NCI-H345 treated with DMSO at 0.1 percent for 48 hours (cell line): Measurements from ENCODE around the gene DNAH1.

Source experiments
- DNase-seq: peaks from one replicate; lab custom pipeline; 2025; ENCODE audit not compliant: unreplicated experiment; lab: John Stamatoyannopoulos, UW

DNAH1 gene

DNA sequence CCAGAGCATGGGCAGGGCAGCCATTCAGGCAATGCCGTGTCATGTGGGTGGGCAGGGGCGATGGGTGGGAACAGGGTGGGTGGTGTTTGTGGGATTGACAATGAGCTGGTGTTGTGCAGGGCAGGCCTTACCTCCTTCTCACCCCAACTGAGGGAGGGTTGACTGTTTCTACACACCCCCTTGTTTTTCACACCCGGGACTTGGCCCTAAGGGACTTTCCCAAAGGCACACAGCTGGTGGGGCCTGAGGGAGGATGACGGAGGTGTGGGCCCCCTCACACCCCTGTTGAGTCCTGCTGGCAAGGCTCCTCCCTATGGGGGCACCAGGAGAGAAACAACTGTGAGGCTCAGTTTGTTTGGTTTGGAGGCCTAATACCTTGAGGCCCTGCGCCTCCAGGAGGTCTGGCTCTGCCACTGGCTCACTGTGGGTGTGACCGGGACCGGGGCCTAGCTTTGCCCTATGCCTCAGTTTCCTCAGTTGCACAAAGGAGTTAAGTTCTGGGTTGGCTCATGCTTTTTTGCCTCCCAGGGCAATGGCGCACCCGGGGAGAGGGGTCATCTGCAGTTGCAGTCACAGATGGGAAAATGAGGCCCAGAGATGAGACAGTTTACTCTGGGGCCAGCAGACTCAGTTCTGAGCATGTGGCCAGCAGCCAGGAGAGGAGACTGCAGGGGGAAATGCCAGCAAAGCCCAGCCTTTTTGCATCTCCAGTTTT lies 5.1 kb upstream of the DNAH1 start:
- no peak for DNase-seq

DNA sequence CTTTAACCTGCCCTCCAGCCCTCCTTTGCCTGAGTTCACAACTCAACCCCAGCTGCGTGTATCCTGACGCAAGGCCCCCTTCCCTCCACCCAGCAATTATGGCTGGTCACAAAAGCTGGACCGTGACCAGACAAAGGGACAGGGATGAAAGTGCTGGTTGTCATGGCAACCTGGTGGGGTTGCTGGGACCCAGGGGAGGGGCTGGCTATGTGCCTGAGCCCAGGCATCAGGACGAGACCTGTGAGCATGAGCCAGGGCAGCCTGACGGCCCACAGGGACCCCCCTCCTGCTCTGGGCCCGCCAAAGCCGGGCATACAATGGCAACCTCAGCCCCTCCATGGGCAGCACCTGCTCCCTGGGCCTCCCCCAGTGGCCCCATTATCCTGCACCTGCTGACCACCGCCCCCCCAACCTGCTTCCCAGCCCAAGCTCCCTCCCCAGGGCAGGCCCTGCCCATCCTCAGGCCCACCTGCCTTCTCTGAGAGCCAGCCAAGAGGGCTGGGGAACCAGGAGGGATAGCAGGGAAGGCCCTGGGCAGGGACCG lies 4.5 kb upstream of the DNAH1 start:
- no peak for DNase-seq

DNA sequence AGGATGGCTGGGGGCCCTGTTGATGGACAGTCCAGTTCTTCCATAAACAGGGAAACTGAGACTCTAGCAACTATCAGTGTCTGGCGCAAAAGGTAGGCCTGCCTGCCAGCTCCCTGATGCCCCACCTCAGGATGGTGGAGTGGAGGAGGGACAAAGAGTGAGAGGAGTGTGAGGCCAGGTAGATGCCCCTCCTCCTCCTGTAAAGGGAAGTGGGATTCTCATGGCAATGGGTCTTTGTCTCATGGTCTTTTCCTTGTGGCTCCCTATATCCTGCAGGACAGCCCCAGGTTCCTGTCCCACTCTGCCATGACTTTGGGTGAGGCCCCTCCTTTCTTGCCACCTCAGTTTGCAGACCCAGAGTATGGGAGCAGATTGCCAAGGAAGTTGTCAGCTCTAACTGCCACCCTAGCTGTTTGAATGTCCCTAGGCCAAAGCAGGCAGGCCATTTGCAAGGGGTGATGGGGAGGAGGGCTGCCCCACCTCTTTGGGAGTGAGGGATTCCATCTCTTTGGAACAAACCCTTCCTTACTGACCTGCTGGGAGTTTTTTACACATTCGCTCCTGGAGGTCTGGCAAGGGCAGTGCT lies 2.8 kb upstream of the DNAH1 start:
- DNase-seq = no peak

DNA sequence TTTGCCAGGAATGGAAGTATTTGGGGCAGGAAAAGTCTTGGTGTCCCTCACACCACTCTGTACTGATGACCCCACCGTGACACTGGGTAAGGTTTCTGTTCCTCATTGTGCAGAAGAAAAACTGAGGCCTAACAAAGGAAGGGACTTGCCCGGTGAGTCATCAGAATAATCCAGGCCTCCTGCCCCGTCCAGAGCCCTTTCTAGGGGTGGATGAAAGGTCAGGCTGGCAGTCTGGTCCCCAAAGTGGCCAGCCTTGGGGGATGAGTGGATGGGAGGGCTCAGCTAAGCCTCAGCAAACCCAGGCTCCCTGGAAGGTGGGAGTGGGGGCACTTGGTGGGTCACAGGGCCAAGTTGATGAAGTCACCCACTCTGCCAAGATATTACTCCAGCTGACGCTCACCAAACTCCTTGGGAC lies 2.3 kb upstream of the DNAH1 start:
- no peak for DNase-seq

DNA sequence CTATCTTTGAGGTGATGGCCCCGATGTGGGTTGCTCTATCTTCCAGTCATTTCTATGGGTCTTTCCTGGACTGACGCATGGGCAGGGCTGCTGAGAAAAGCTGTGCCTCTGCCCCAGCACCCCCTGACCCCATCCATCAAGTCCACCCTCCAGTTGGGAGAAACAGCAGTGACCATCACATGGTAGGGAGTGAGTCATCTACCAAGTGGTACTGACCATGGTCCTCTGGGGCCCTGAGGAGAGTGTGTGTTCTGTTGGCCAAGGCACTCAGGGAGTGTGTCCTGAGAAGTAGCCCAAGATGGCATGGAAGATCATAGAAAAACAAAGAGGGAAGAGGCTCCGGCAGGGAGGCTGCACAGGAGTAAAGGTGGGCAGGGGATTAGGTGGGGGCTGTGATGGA lies 1.6 kb upstream of the DNAH1 start:
- DNase-seq = no peak

DNA sequence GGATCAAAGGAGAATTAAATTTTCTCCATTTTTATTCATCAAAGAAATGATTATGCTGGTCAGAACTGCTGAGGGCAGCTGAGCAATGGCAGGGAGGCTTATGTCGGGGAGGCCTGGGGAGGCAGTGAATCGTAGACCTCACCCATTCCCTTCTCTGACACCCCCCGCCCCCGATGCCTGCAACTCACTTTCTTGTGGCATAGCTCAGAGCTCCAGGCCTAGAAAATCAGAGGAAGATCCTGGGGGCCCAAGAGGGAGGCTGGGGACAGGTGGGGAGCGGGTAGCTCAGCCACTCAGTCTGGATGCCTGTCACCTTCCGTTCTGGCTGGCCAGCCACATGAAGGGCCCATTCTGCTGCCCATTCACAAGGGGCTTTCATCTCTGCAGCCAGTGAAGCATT lies 1.1 kb upstream of the DNAH1 start:
- no peak for DNase-seq

DNA sequence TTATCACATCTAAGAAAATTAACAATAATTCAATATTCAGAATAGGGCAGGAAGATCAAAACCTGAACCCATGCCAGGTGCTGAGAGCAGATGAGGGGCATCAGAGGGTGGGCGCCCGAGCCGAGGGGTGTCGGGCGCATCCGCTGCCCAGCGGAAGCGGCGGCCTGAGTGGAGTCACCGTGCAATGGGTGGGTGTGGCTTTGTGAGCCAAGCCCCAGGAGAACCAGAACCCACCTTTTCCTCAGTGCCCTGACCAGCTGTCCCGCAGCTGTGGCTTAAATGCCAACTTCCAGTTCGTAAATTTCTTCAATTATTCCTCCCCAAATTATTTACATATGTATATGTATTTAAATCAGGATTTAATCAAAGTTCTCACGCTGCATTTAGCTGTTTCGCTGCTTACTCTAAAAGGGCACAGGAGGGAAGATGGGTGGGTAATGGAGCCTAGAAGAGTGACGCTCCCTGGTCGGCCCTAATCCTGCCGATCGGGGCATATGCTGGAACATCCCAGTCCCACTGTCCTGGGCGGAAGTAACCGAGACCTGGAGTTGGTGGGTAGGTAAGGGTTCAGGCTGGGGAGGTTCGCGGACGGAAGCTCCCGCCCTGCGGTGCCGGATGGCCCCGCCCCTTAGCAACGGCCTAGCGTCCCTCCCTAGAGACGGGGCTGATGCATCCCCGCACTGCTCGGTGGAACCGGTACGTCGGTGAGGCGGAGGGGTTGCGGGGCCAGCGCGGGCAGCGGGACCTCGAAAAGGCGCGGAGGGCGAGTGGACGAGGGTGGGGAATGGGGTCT lies 1.3 kb downstream of the DNAH1 start:
- DNase-seq = no peak

DNA sequence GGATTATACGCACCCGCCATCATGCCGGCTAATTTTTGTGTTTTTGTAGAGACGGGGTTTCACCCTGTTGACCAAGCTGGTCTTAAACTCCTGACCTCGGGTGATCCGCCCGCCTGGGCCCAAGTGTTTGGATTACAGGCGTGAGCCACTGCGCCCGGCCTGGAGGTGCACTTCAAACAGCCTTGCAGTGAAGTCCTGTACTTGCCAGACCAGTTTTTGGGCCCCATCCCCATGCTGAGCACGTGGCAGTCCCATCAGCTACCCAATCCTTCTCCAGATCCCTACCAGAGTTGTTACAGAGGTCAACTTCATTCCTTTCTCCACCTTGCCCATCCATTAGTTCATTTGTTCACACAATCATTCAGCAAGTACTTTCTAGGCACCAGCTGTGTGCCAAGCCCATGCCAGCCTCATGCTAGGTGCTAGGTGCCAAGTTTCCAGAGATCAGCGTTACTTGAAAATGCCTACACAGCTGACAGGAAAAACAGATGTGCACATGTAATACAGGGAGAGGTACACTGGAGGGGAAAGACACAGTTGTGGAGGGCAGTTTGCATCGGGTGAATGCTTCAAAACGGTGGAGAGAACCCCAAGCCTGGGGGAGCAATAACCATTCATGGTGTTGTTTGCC lies 2.2 kb downstream of the DNAH1 start:
- no peak for DNase-seq

DNA sequence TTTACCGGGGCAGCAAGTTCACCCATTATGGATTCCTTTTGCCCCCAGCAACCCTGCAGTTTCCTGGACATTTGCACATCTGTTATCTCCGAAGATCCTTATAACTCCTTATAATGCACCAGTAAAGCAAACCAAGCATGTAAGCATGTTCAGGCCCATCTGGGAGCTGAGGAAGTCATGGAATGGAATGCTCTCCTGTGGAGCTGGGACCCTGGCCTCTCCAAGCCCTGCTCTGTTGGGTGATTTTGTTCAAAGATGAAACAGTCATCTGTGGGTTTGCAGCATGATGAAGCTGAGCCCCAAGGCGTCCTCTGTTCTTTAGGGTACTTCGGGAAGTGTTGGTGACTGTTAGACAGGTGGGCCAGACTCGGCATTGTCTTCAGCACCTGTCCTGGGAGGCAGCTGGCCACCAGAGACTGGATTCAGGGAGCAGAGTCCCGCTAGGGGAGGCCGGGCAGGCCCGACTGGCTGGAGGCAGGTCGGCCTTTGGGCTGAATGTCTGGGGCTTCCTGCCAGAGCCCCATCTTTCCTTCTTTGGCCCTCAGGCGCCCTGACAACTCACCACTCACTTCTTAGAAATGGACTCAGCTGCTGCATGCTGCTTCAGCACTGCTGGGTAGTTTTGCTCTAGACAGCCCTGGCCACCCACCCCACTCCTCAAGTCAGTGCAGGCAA lies 3.9 kb downstream of the DNAH1 start:
- DNase-seq = no peak

DNA sequence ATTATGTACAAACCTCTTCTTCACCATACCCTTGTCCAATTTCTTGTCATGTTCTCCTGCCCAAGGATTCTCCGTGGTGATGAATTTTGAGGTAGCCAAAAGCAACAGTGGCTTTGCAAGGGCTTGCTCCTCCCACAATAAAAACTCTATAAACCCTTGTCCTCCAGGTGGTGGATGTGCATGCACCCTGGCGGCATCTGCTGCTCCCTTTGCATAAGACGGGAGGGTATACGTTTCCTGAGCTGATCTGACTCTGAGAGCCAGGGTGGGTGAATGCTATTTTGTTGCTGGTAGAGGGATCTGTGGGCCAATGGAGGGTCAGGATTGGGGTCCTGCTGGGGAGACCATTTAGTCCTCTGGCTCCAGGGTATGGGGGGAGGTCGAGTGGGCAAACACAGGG lies 5.4 kb downstream of the DNAH1 start:
- DNase-seq = no peak

DNA sequence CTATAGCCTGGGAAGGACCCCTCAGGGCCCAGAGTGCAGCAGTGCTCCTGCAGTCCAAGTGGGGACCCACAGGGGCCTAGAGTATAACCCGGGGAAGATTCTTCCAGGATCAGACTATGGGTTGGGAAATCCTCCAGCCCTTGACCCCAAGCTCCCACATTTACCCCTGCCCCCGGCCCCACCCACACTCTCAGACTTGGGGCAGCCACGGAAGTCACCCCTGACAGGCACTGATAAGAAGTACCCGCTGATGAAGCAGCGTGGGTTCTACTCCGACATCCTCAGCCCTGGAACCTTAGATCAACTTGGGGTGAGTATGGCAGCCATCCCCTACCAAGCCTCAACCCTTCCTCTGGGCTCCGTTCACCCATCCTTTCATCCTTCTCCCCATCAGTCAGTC lies 6.3 kb downstream of the DNAH1 start:
- no peak for DNase-seq

DNA sequence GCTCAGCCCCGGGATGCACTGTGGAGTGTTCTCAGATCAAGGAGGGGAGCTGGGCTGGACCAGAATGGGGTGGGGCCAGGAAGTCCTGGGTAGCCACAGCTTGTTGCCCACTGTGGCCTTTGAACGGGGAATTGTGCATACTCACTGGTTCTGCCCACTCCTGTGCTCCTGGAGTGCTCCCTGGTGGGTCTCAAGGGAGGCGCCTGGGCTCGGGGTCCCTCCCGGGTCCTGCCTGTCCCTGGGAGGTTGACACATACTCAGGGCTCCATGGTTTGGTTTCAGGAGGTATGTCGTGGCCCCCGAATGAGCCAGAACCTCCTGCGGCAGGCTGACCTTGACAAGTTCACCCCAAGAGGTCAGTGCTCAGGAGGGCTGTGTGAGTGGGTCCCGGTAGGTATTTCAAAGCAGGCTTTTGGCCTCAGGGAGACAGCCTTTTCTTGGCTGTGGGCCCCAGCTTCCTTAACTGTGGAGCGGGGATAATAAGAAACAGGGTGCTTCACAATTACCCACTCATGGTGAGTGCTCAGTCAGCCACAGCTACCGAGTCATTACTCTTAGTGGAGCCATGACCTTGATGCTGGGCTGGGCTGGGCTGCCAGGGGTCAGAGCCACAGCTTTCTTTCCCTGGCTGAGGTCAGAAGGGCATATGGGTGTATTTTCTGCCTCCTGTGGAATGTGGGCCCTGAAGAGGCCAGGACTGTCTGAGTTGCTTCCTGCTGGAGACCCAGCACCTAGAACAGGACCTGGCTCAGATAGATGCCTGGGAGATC lies 7.6 kb downstream of the DNAH1 start:
- no peak for DNase-seq

DNA sequence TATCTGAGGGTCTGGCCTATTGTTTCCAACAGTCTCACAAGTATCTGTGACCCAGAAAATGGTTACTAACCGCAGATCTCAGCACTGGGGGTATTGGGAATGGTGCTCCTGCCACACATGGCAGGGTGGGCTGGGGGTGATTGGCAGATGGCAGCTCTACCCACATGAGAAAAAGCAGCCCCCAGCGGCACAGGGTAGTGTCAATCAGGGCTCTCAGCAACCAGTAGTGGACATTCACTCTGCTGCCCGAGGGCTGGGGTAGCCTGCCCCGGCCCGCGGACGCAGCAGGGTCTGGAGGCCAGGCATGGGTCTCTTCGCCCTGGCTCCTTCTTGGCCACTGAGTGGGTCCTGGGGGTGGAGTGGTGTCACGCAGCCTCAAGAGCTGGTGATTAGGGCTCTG lies 8.6 kb downstream of the DNAH1 start:
- DNase-seq = no peak

DNA sequence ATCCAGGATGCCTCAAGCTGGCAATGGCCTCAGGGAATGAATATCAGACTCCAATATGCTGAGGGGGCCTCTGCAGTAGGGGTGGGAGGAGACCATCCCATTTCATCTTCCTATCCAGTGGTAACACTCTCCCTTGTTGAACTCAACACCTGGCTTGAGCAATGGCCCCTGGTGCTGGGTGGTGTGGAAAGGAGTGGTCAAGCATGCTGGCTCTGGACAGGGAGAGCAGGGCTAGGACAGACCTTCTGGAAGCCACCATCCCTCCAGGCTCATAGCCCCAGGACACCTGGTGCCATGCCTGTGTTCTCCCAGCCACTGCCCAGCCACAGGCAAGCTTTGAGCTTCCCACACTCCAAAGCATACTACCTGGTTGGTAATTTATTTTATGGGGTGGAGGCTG lies 9.6 kb downstream of the DNAH1 start:
- no peak for DNase-seq

DNA sequence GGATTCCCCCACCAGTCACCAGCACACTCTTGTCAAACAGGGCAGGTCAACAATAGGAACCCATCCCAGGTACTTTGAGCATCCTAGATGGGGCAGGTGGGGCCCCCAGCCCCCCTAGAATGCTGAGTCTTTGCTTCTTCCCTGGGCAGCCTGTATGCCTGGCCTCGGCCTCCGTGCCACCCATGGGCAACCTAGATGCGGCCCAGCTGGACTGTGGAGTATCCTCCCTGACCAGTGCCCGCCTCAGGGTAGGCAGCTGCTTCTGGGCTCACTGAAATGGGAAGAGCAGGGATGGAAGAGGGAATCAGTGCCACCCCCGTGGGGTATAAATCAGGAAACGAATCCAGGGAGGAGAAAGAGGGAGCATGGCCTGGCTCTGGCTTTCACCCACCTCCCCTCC lies 10.9 kb downstream of the DNAH1 start:
- no peak for DNase-seq

DNA sequence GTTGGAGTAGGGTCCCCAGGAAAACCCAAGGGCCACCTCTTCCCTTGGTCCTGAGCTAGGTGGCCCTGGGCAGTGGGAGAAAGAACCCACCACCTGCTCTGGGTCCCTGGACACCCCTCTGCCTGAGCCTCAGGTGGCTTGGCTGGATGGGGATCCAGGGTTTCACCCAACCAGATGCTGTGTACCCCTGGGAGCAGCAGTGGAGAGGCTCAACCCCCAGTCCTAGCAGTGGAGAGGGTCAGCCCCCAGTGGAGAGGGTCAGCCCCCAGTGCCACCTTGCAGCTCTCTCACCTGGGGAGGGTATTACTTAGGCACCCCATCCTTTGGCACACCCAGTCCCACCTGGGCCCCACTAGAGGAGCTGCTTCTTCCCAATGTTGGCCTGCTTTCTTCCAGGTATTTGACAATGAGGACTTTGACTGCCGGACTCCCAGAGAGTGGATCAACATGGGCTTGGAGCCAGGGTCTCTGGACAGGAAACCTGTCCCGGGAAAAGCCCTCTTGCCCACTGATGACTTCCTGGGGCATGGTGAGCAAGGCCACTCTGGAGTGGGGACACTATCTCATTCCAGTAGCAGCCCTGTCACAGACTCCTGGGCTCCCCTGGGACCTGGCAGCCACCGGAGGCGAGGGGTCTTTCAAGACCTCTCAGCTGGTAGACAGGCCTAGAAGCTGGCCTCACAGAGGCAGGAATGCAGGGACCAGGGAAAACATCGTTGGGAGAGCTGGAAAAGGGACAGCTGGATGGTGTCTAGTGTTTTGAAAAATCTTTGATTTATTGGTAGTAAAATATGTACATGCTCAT lies 11.6 kb downstream of the DNAH1 start:
- DNase-seq = no peak

DNA sequence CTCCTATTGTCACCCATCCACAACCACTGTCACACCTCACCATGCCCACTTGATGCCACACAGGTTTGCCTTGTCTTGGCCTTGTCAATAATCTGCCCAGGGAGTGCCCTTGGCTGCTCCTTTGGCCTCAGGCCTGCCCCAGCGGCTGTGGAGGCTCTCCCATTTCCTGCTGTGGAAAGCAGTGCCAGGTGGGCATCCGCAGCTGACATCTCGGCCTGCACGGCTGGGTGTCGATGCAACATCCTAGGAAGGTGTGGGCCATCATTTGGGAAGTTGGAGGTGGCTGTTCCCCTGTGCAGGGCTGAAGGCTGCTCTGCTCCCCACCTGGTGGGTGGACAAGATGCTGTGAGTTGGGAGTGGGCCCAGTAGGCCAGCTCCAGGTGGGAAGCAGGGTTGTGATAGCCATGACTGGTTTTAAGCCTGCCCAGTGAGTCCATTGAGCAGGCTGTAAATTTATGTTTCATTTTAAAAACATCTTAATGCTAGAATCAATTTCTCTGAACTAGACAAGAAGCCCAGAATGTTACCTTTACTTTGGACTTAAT lies 12.5 kb downstream of the DNAH1 start:
- no peak for DNase-seq

DNA sequence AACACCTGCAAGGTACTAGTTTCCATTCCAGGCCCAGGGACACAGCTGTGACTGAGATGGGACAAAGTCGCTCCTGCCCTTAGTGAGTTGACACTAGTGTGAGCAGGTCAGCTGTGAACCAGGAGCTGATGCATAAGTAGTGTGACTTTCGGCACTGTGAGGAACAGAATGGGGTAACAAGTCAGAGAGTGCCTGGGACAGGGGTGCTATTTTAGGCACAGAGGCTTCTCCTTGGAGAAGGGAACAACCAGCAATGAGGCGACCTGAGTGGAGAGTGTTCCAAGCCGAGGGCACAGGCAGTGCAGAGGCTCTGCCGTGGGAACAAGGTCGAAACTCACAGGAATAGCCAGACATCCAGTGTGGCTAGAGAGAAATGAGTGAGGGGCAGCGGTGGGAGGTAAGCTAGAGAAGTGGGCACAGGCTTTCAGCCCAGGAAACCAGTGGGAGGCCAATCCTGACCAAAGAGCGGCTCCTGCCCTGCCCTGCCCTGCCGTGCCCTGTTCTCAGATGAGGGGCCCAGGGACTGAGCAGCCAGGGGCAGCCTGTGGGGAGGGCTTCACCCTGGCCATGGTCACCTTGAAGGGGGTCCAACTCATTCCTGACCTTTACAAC lies 14.2 kb downstream of the DNAH1 start:
- DNase-seq = no peak

DNA sequence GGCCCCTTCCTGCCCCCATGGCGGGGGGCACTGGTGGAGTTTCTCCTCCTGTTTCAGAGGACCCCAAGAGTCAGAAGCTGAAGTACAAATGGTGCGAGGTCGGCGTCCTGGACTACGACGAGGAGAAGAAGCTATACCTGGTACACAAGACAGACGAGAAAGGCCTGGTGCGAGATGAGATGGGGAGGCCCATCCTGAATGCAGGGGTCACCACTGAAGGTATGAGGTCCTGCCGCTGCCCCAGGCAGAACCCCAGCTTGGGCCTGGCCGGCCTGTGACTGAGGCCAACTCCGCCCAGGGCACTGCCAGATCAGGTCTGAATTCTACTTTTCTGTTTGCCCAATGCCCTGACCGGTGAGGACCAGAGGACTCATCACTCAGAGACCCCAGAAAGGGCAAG lies 15.0 kb downstream of the DNAH1 start:
- DNase-seq = no peak
